Thoracic aorta (tissue), 2 donors: ENCODE results near the gene TNFRSF18. TPM values are rescaled to one million over a fixed set of nuclear protein-coding genes. Genes with fewer than 3 reads are reported as not detected.

Source experiments
- ATAC-seq: fragments of 150-250 bp; one replicate; pipeline ENCODE4 v1.8.0; 2017; ENCODE audit warnings: low read depth; ENCODE audit not compliant: insufficient number of reproducible peaks, low FRiP score
- DNase-seq: peaks from one replicate; pipeline ENCODE4 v3.0.0-alpha.2; 2020; ENCODE audit warnings: low spot score
- H3K27ac ChIP-seq, 2 donors: fragments of 200-600 bp; sonication (generic); 1 replicate in 1 of 2; 2 replicates in 1 of 2; pipeline ENCODE4 v1.5.1; 2016; ENCODE audit warnings: mild to moderate bottlenecking in 2 of 2, moderate library complexity in 2 of 2
- H3K27me3 ChIP-seq: fragments of 200-600 bp; sonication (generic); replicated peaks from 2 replicates; pipeline ENCODE4 v1.6.0; 2016; ENCODE audit warnings: mild to moderate bottlenecking; ENCODE audit not compliant: insufficient read depth
- H3K36me3 ChIP-seq: fragments of 200-600 bp; sonication (generic); one replicate; pipeline ENCODE4 v1.5.1; 2016
- H3K4me1 ChIP-seq, 2 donors: fragments of 200-600 bp; sonication (generic); 1 replicate in 1 of 2; 2 replicates in 1 of 2; pipeline versions ENCODE4 v1.5.1 to v1.6.0; 2016; ENCODE audit warnings: low read depth in 2 of 2, mild to moderate bottlenecking in 1 of 2; ENCODE audit not compliant: control insufficient read depth in 1 of 2
- H3K4me3 ChIP-seq: fragments of 200-600 bp; sonication (generic); 2 replicates; pipeline ENCODE4 v1.5.1; 2016; ENCODE audit warnings: mild to moderate bottlenecking
- H3K9me3 ChIP-seq: fragments of 200-600 bp; sonication (generic); 2 replicates; pipeline ENCODE4 v1.5.1; 2016
- total RNA-seq, 2 donors: library from RNA; depleted of rRNA; stranded (reverse); fragments of >200 nt; gene quantifications; one replicate each; pipeline versions ENCODE4 v1.1.0 to v1.2.3, GENCODE V29; 2016
- TF ChIP-seq, protein P1 (sequence below): fragments of 200-600 bp; sonication (generic); IDR thresholded peaks from one replicate; pipeline ENCODE4 v1.5.1; 2019; ENCODE audit warnings: antibody characterized with exemption

Gene TNFRSF18
- total RNA-seq, 2 donors from 2014 or later = 1.3 TPM; not detected in 1

DNA sequence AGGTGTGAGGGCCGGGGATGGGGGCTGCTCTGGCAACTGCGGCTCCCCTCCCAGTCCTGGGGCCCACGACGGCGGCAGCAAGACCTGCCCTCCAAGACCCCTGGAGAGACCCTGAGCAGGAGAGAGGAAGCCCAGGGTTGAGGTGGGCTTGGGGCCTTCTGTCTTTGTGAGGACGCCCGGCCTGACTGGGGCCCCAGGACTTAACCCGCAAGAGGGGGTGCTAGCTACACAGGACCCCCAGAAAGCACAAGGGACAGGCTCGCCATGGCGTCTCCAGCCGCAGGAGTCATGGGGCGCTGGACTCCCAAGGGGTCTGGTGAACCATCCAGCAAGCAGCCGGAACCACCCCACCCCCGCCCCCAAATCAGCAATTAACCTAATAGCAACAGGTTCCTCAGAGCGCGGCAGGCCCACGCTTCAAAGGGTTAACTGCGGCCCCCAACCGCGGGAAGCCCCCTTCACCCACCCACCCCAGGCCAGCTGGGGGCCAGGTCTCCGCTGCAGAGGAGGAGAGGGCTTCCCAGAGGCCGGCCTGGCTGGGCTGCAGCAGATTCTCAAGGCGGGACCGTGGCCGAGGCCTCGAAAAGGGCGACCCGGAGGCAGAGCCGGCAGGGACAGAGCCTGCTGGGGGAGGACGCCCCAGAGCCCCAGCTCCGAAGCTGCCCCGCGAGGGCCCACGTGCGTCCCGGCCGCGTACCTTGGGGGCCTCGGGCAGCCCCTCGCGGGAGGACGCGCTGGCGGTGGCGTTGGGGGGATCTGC, 39.6 kb upstream of the TNFRSF18 start:
- TF ChIP-seq, protein P1, sequence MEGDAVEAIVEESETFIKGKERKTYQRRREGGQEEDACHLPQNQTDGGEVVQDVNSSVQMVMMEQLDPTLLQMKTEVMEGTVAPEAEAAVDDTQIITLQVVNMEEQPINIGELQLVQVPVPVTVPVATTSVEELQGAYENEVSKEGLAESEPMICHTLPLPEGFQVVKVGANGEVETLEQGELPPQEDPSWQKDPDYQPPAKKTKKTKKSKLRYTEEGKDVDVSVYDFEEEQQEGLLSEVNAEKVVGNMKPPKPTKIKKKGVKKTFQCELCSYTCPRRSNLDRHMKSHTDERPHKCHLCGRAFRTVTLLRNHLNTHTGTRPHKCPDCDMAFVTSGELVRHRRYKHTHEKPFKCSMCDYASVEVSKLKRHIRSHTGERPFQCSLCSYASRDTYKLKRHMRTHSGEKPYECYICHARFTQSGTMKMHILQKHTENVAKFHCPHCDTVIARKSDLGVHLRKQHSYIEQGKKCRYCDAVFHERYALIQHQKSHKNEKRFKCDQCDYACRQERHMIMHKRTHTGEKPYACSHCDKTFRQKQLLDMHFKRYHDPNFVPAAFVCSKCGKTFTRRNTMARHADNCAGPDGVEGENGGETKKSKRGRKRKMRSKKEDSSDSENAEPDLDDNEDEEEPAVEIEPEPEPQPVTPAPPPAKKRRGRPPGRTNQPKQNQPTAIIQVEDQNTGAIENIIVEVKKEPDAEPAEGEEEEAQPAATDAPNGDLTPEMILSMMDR = no peak
- H3K4me3 ChIP-seq = no peak overlapping the region
- ATAC-seq (no peak), DNase-seq (no peak)
- H3K4me1 ChIP-seq = no peaks in the 10 kb centered on the region
- no peak overlapping the region for H3K27ac ChIP-seq
- no peaks in the 10 kb centered on the region for H3K9me3 ChIP-seq
- H3K36me3 ChIP-seq = no peaks in the 10 kb centered on the region
- H3K27me3 ChIP-seq = no peaks in the 10 kb centered on the region

DNA sequence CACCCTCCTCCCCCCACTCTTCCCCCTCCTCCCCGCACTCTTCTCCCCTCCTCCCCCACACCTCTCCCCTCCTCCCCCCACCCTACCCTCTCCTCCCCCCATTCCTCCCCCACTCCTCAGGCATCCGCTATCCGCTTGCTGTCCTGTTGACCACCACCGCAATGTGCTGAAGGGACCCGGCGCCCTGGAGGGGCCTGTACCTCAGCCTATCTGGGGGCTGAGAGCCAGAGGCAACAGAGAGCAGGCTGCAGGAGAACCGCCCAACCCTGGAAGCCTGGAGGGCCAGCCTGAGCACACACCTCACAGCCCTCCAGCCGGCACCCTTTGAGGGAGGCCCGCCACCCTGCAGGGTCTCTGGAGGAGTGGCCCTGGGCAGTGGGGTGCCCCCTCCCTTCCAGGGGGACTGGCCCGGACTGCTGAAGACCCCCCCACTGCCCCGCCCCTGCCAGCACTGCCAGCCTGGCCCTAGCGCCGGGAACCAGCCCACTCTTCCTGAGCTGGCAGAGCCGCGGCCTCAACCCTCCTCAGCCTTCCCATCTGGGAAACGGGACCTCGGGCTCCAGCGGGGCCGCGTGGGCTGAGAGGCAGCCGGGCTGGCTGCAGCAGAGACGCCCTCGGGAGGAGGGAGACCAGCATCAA, 38.9 kb upstream of the TNFRSF18 start:
- TF ChIP-seq, protein P1 = no peak
- ATAC-seq (no peak), DNase-seq (no peak)
- no peaks in the 10 kb centered on the region for H3K36me3 ChIP-seq
- no peaks in the 10 kb centered on the region for H3K9me3 ChIP-seq
- H3K27me3 ChIP-seq = no peaks in the 10 kb centered on the region
- no peak overlapping the region for H3K27ac ChIP-seq
- H3K4me3 ChIP-seq = no peak overlapping the region
- no peaks in the 10 kb centered on the region for H3K4me1 ChIP-seq

DNA sequence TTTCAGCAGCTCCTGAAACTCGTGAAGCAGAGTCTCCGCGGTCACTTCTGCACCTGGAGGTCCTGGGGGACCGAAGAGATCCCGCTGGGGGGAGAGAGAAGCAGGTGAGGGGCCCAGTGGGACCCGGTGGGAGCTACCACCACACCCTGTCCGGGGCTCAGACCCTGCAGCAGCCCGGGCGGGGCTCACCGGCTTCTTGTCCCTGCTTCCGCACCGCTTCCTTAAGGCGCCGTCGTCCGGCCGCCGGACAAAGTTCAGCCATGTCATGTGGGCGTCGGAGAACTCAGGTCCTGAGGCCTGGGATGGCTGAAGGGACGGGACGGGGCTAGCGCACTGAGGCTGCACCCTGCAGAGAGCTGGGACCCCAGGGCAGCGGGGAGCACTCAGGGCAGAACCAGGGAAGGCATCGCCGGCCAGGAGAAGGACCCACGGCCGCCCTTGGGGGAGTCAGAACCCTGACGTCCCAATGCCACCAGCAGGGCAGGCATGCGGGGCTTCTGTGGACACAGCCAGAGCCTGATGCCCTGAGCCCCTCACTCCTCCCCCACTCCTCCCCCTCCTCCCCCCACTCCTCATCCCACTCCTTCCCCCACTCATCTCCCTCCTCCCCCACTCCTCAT, 37.9 kb upstream of the TNFRSF18 start:
- H3K4me3 ChIP-seq = no peak overlapping the region
- no peak for DNase-seq
- no peaks in the 10 kb centered on the region for H3K27me3 ChIP-seq
- H3K9me3 ChIP-seq = no peaks in the 10 kb centered on the region
- H3K27ac ChIP-seq = no peak overlapping the region
- ATAC-seq = no peak
- TF ChIP-seq, protein P1 = no peak
- no peaks in the 10 kb centered on the region for H3K4me1 ChIP-seq
- H3K36me3 ChIP-seq = no peaks in the 10 kb centered on the region

DNA sequence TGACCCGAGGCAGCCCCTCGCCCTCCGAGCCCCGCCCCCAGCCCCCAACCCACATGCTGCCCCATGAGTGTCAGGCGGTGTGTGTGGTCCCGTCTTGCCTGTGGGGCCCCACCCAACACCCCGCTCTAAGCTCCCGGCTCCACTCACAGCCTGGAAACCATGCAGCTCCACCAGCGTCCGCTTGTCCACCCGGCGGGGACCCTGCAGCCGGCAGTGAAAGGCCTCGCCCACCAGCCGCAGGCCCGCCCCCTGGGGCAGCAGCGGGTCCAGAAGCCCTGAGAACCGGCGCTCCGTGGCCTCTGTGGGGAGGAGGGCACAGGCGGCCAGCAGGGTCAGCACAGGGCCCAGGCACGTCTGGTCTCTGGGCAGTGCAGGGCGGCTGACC, 37.4 kb upstream of the TNFRSF18 start:
- Histone ChIP-seq H3K9me3 (no peaks in the 10 kb centered on the region), H3K27ac (no peak overlapping the region), H3K4me3 (no peak overlapping the region), H3K4me1 (no peaks in the 10 kb centered on the region), H3K27me3 (no peaks in the 10 kb centered on the region), H3K36me3 (no peaks in the 10 kb centered on the region)
- ATAC-seq = no peak
- TF ChIP-seq, protein P1 = no peak
- no peak for DNase-seq

DNA sequence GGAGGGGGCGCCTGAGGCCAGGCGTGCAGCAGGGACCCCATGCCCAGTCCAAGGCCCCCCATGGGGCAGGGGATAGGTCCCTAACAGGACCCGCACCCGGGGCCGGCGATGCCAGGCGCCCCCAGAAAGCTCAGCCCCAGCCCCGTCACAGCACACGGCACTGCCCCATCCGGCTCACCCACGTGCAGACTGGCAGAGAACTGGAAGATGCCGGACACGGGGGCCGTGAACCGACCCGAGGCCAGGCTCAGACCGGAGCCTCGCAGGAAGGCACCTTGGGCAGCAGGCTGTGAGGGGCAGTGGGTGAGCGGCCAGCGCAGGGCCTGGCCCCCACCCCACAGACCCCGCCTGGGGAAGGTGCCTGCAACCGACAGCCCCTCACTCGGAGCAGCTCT, 36.9 kb upstream of the TNFRSF18 start:
- no peak overlapping the region for H3K27ac ChIP-seq
- no peaks in the 10 kb centered on the region for H3K9me3 ChIP-seq
- H3K4me1 ChIP-seq = no peaks in the 10 kb centered on the region
- no peaks in the 10 kb centered on the region for H3K27me3 ChIP-seq
- no peak for DNase-seq
- ATAC-seq = no peak
- no peak overlapping the region for H3K4me3 ChIP-seq
- H3K36me3 ChIP-seq = no peaks in the 10 kb centered on the region
- TF ChIP-seq, protein P1 = no peak
